Heart left ventricle (tissue), 16 donors: Measurements from ENCODE around the gene KLHL22. TPM values are rescaled to one million over a fixed set of nuclear protein-coding genes. Genes with fewer than 3 reads are reported as not detected.
A peak's percentile ranks its signal among the peaks of the same experiment; 100 is the strongest.

ENCODE experiments used
- ATAC-seq, 4 donors: fragments of 200-7000 bp; cut with Tn5 transposase; one replicate each; pipeline ENCODE4 v1.9.1; 2020 to 2022; ENCODE audit warnings: moderate library complexity in 4 of 4, mild to moderate bottlenecking in 3 of 4, moderate number of reproducible peaks in 1 of 4
- DNase-seq, 5 donors: peaks; one replicate each; pipeline ENCODE4 v3.0.0-alpha.2; 2020
- H3K27ac ChIP-seq, 12 donors: fragments of 200-600 bp; sonication (generic) in 4 of 12; one replicate each; pipeline versions ENCODE4 v1.5.0 to v1.8.0; 2016 to 2022; ENCODE audit warnings: mild to moderate bottlenecking in 2 of 12
- H3K27me3 ChIP-seq, 9 donors: fragments of 200-600 bp; sonication (generic) in 2 of 9; one replicate each; pipeline versions ENCODE4 v1.5.1 to v1.8.0; 2016 to 2022; ENCODE audit warnings: mild to moderate bottlenecking in 3 of 9
- H3K36me3 ChIP-seq, 9 donors: fragments of 200-600 bp; sonication (generic) in 2 of 9; one replicate each; pipeline versions ENCODE4 v1.5.0 to v1.8.0; 2018 to 2022; ENCODE audit warnings: mild to moderate bottlenecking in 2 of 9
- H3K4me1 ChIP-seq, 12 donors: fragments of 200-600 bp; sonication (generic) in 4 of 12; one replicate each; pipeline versions ENCODE4 v1.5.0 to v1.8.0; 2016 to 2022; ENCODE audit warnings: mild to moderate bottlenecking in 3 of 12
- H3K4me3 ChIP-seq, 12 donors: fragments of 200-600 bp; sonication (generic) in 4 of 12; one replicate each; pipeline versions ENCODE4 v1.5.0 to v1.8.0; 2017 to 2022; ENCODE audit warnings: mild to moderate bottlenecking in 9 of 12, moderate library complexity in 4 of 12
- H3K9me3 ChIP-seq, 12 donors: fragments of 200-600 bp; sonication (generic) in 4 of 12; one replicate each; pipeline versions ENCODE4 v1.5.0 to v1.8.0; 2016 to 2022; ENCODE audit warnings: mild to moderate bottlenecking in 1 of 12
- POLR2A ChIP-seq, 2 donors: fragments of 450-650 bp; IDR thresholded peaks; one replicate each; pipeline ENCODE4 v1.6.1; 2017; ENCODE audit warnings: antibody characterized with exemption in 2 of 2, mild to moderate bottlenecking in 2 of 2, moderate library complexity in 2 of 2
- WGBS, 4 donors: extraction: QIAGEN DNeasy Blood & Tissue Kit in 2 of 4; methylation state at CpG; one replicate each; pipeline versions ENCODE4 v1.1.5 to v1.1.7; 2013 to 2018; 5-methylcytosine and 5-hydroxymethylcytosine counted together
- intact Hi-C, 10 donors: fragments of 100-400 bp; cut with DNase I; formaldehyde crosslinking; loops; one replicate each; pipeline versions ENCODE4 v1.11.1 to v1.14.2; 2022
- polyA plus RNA-seq, 2 donors: library from polyadenylated mRNA; stranded (reverse); fragments of 200-250 nt; gene quantifications; one replicate each; pipeline ENCODE4 v1.2.3, GENCODE V29; 2013
- total RNA-seq, 9 donors: library from RNA; depleted of rRNA in 2 of 9; stranded (reverse); fragments of >200 nt in 2 of 9; fragmentation: NEBNext Ultra II Directional in 3 of 9; extraction: Animal tissue kit (Norgen Biotek cat#: 25700) in 3 of 9; gene quantifications; one replicate each; pipeline versions ENCODE4 v1.1.0 to v1.2.4, GENCODE V29; 2016 to 2023
- TF ChIP-seq, protein P1 (sequence below), 12 donors: fragments of 200-600 bp; sonication (generic) in 4 of 12; IDR thresholded peaks; one replicate each; pipeline versions ENCODE4 v1.5.0 to v1.8.0; 2018 to 2022; ENCODE audit warnings: antibody characterized with exemption in 12 of 12, mild to moderate bottlenecking in 5 of 12
- donor health status: ischemic (EF 13 %, LVEDD 7.1; RV severe dilation, severe dysfunction).
- donor health status: healthy with polysubstance abuse.
- donor health status: DM: no; HTN: yes; CAD: no.
- donor health status: DM: no; HTN: no; CAD: no.
- donor health status: ischemic (EF 25% LVEDD 6.9; RV normal size, moderate dysfunction).
- donor health status: ischemic (EF 25% LVEDD 5.7; RV mildly dilated, moderate dysfunction).
- donor health status: healthy.
- donor health status: DM: yes; HTN: yes; CAD: no.
- donor health status: ischemic (EF 35%, LVEDD 5.7; RV mildly dilated, moderate dysfunction).
- donor health status: nonischemic (EF 11% LVEDD 7.7; RV severe dilation, severe dysfunction).
- donor health status: DM: yes; HTN: yes; CAD: no.
- donor health status: PGD.
- donor health status: ischemic (EF 29% LVEDD 5.4; RV normal size, mild dysfunction).
- donor health status: nonischemic (EF 23%, LVEDD 6.1; RV moderate dilation, normal function).

Gene KLHL22
- total and polyA plus RNA-seq, 11 donors: 10.2 to 23.6 (median 16.8) TPM

DNA sequence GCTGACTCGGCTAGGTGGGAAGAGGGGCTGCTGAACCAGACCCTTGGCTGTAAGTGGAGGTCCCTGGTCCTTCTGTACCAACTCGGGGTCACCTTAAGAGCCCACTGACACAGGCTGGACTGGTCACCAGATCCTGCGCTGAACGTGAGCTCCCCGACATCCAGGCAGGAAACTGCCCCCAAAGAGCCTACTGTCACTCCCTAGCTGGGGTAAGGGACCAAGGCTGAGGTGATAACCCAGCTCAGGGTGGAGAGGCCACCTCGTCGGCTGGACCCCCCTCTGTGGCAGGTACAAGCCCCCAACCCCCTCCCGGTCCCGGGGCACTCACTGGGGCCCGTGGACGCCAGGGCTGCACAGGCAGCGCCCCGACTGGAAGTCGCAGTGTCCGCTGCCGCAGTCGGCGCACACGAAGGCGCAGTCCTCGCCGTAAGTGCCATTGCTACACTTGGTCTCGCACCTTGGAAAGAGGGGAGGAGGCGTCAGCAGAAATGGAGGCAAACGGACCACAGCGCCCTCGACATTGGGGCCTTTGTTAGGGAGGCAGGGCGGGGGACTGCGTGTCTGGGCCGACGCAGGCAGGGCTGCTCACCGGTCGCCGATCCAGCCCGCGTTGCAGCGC is 65.4 kb downstream of the KLHL22 start:
- TF ChIP-seq, protein P1, sequence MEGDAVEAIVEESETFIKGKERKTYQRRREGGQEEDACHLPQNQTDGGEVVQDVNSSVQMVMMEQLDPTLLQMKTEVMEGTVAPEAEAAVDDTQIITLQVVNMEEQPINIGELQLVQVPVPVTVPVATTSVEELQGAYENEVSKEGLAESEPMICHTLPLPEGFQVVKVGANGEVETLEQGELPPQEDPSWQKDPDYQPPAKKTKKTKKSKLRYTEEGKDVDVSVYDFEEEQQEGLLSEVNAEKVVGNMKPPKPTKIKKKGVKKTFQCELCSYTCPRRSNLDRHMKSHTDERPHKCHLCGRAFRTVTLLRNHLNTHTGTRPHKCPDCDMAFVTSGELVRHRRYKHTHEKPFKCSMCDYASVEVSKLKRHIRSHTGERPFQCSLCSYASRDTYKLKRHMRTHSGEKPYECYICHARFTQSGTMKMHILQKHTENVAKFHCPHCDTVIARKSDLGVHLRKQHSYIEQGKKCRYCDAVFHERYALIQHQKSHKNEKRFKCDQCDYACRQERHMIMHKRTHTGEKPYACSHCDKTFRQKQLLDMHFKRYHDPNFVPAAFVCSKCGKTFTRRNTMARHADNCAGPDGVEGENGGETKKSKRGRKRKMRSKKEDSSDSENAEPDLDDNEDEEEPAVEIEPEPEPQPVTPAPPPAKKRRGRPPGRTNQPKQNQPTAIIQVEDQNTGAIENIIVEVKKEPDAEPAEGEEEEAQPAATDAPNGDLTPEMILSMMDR (IDR thresholded peaks at IDR 0.05): no peak
- no peak for TF ChIP-seq POLR2A (IDR thresholded peaks at IDR 0.05)
- Histone ChIP-seq H3K4me3 (peak overlapping the region in 2 of 12 donors; percentile 17 to 62), H3K4me1 (peaks cover 0 to 33% (median 7%) of the 10 kb centered on the region in 12 donors), H3K9me3 (no peaks in the 10 kb centered on the region), H3K36me3 (peaks cover 0 to 30% (median 9%) of the 10 kb centered on the region in 9 donors), H3K27me3 (peaks cover 0 to 43% (median 0%) of the 10 kb centered on the region in 9 donors), H3K27ac (no peak overlapping the region)
- ATAC-seq (peak in 1 of 4 donors; percentile 3), DNase-seq (peak in 1 of 5 donors; percentile 42)
- intact Hi-C loops: no loop called here
- WGBS, 4 donors: 56 to 74% (median 63%) methylated on average over 30 to 37 of the region's 37 CpGs

DNA sequence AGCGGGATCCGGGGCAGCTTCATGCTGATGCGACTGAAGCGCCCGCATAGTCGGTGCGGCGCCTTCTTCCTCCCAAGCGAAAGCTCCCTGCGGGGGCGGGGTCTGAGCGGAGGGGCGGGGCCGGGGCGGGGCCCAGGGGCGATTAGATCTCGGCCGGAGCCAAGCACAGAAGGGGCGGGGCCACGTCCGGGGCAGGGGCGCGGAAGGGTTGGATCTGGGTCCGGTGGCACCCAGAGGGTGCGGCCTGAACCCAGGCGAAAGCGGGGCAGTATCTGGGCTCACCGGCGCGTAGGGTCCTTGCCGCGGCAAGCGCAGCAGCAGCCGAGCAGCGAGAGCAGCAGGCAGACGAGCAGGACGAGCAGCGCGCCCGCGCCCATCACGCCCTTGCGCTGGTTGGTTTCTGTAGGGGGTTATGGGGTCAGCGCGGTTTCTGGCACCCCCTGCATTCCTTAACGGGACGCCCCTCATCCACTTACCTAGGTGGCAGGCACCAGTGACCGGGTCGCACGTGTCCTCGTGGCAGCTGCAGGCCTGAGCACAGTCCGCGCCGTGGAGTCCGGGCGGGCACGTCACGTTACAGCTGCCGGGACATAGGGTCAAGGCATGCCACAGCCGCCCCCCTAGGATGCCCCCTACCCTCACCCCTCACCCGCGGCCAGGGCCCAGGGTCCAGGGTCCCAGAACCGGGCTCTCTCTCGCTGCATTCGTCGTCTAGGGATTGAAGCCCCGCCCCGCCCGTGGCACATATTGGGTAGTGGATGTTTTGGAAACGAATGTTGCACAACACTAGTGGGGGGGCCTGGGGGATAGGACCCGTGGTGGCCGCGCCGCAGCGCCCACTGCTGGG is 66.1 kb downstream of the KLHL22 start:
- ATAC-seq: peak in 3 of 4 donors; percentile 18 to 33 (median 32)
- H3K9me3 ChIP-seq: no peaks in the 10 kb centered on the region
- peaks cover 0 to 50% (median 0%) of the 10 kb centered on the region in 9 donors for H3K27me3 ChIP-seq
- H3K4me1 ChIP-seq: peaks cover 0 to 37% (median 9%) of the 10 kb centered on the region in 12 donors
- DNase-seq: peak in 2 of 5 donors; percentile 48 to 87
- H3K36me3 ChIP-seq: peaks cover 0 to 32% (median 9%) of the 10 kb centered on the region in 9 donors
- intact Hi-C loops: loop anchor here in 2 of 10 donors (10.0 kb wide), 2 partner anchors 135 to 275 kb away; no protein-coding TSS in a partner anchor
- no peak overlapping the region for H3K27ac ChIP-seq
- peak overlapping the region in 8 of 12 donors; percentile 16 to 62 (median 32) for H3K4me3 ChIP-seq
- TF ChIP-seq, protein P1 (IDR thresholded peaks at IDR 0.05): no peak
- TF ChIP-seq POLR2A (IDR thresholded peaks at IDR 0.05): no peak
- 49 to 74% (median 67%) methylated on average over 51 to 75 of the region's 75 CpGs for WGBS, 4 donors

DNA sequence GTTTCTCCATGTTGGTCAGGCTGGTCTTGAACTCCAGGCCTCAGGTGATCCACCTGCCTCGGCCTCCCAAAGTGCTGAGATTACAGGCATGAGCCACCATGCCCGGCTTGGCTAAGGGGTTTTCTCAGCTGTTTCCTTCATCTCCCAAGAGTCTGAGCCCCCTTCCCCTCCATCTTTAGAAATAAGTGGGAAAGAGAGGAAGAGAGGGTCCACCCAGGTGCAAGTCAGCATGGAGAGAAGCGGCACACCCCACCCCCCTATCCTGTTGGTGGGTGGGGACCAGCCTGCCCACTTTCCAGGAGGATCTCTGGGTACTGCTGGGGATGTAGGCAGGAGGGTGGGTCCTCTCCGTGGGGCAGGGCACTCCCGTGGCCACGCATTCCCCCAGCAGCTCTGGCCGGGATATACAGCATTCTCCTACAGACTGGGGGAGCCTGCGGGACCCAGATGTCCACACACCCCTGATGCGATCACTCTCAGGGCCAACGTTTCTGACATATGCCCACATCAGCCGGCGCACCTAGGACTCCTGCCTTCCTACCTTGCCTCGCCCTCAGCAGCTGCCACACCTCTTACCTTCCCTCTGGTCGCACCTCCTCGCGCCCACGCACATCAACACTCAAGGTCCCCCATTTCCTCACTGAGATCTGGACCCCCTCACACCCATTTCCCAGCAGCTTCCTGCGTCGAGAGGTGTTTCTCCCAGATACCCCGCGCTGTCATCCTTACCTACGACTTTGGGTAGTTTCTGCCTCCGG is 66.9 kb downstream of the KLHL22 start:
- WGBS, 4 donors: 87 to 91% (median 89%) methylated on average over 23 of the region's 23 CpGs
- H3K36me3 ChIP-seq: peaks cover 0 to 32% (median 9%) of the 10 kb centered on the region in 9 donors
- intact Hi-C loops: loop anchor here in 2 of 10 donors (10.0 kb wide), 2 partner anchors 136 to 276 kb away; no protein-coding TSS in a partner anchor
- peak in 1 of 5 donors; percentile 47 for DNase-seq
- peaks cover 0 to 52% (median 0%) of the 10 kb centered on the region in 9 donors for H3K27me3 ChIP-seq
- peak overlapping the region in 4 of 12 donors; percentile 28 to 62 (median 30) for H3K4me3 ChIP-seq
- no peak overlapping the region for H3K27ac ChIP-seq
- no peak for ATAC-seq
- H3K9me3 ChIP-seq: no peaks in the 10 kb centered on the region
- TF ChIP-seq, protein P1 (IDR thresholded peaks at IDR 0.05): no peak
- TF ChIP-seq POLR2A (IDR thresholded peaks at IDR 0.05): no peak
- H3K4me1 ChIP-seq: peaks cover 0 to 45% (median 16%) of the 10 kb centered on the region in 12 donors
